ENCODE data around the gene CCR4.
A peak's percentile ranks its signal among the peaks of the same experiment; 100 is the strongest.
"Not testable (repeated sequence)": the region's sequence is repeated elsewhere in the genome, so short reads cannot be mapped to it uniquely, and the experiment has no call there.

Gene CCR4

DNA sequence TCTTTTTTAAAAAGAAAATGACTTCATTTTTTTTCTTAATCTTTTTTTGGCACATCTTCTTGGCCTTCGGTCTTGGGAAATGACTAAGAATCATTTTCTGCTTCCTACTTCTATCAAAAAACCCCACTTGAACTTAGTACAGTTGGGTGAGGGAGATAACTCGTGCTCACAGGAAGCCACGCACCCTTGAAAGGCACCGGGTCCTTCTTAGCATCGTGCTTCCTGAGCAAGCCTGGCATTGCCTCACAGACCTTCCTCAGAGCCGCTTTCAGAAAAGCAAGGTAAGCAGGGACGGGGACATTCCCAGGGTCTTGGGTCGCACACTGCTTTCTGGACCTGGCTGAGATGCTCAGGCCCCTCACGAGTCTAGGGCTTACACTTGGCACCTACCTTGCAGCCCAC, at the start of gene CCR4:
TSS of gene CCR4 (plus strand) at position 235 of the 402 bp plus-strand sequence. CDS start 1,779 bp downstream, outside the sequence.
- DNase-seq = peak; percentile 70

DNA sequence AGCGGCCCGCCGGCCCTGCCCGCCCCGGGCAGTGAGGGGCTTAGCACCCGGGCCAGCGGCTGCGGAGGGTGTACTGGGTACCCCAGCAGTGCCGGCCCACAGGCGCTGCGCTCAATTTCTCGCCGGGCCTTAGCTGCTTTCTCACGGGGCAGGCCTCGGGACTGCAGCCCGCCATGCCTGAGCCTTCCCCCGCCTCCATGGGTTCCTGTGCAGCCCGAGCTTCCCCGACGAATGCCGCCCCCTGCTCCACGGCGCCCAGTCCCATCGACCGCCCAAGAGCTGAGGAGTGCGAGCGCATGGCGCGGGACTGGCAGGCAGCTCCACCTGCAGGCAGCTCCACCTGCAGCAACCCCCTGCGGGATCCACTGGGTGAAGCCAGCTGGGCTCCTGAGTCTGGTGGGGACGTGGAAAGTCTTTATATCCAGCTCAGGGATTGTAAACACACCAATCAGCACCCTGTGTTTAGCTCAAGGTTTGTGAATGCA, 48.5 kb upstream of the CCR4 start:
- peak; percentile 66 for DNase-seq

DNA sequence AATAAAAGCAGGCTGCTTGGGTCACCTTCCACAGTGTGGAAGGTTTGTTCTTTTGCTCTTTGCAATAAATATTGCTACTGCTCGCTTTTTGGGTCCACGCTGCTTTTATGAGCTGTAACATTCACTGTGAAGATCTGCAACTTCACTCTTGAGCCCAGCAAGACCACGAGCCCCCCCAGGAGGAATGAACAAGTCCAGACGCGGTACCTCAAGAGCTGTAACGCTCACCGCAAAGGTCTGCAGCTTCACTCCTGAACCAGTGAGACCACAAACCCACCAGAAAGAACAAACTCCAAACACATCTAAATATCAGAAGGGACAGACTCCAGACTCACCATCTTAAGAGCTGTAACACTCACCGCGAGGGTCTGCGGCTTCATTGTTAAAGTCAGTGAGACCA, 47.5 kb upstream of the CCR4 start:
- DNase-seq = no peak

DNA sequence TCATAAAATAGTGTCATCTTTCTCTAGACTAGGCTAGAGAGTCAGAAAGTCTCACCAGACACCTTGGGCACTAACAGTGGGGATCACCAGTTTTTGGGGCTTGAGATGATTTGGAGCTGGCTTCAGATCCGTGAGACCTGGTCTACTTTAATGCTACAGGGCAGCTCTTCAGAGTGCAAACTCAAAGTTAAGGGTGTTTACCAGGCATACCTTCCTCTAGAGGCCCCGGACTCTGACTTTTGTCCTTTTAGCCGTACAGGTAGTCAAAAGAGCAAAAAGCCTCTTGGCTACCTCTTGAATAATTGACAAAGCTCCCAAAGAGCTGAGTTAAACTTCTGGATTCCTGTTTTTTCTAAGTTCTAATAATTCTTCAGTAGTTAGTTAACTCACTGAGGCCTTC, 41.4 kb upstream of the CCR4 start:
- no peak for DNase-seq

DNA sequence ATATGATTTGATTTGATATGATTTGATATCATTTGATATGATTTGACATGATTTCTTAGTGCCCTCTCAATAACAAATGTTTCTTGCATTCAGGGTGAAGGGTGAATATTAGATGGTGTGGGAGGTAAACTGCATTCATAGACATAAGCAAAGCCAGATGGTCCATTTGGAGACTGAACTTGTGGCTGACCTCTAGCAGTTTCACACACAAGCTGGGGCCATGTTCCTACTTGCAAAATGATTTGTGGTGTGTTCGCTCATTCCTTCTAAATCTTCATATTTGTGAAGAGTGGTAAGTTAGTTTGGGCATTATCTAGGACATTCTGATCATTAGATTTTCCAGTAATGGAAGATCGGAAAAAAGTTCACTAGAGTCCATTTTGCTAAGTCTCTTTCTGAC, 40.5 kb upstream of the CCR4 start:
- no peak for DNase-seq

DNA sequence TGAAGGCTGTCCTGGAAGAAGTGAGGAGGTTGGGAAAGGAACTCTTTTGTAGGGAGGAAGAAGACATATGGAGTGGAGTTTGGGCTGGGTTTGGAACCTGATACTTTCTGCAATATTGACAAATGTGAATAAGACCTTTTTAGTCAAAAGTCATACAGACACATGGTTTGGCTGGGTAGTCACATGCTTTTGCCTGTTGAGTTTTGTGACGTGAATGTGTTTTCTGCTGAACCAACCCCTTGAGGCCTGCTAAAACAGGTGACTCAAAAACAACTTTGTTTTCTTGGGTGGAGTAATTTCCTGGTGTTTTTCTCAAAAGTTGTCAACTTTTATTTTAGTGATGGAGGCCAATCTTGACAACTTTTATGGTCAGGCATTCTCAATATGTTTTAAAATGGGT, 39.4 kb upstream of the CCR4 start:
- DNase-seq = no peak

DNA sequence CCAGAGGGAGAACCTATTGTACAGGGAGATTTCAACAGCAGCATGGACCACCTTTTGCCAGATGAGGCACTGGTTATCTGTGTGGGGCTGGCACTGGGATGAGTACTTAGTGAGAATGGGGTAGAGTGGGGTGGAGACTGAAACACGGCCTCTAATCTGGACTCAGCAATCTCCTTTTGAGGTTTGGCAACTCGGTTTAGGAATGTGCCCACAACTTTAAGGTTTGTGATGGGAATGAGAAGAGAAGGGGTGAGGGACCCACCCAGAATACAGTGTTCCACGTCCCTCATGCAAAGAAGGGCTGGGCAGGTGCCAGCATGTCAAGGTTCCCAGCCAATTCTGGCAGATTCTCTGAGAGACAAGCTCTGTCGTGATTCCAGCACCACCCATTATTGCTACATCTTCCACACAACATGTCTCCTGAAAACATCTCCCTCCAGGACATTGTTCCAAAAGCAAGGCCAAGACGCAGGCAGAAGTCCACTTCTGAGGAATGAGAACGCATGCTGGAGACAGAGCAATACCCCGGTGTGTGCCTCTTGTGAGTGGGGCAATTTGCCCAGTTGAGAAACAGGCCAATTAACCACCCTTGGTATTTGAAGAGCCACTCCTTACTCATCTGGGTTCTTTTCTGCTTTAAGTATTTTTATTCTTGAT, 37.5 kb upstream of the CCR4 start:
- no peak for DNase-seq

DNA sequence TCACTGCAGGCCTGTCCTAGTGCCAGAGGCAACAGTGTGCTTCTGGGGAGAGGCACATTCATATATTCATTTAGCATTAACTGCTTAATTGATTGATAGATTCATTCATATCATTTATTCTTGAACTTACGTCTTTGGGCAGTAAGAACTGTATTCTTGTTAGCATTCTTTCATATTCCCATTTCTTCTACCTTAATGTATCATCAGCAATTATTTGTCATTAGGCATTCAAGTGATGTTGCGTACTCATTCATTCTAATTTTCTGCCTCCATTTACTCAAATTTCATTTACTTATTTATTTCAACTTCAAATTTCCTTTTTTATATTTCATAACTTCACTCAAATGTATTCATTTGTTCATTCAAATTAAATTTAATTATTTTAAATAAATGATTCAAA, 31.5 kb upstream of the CCR4 start:
- DNase-seq = no peak

DNA sequence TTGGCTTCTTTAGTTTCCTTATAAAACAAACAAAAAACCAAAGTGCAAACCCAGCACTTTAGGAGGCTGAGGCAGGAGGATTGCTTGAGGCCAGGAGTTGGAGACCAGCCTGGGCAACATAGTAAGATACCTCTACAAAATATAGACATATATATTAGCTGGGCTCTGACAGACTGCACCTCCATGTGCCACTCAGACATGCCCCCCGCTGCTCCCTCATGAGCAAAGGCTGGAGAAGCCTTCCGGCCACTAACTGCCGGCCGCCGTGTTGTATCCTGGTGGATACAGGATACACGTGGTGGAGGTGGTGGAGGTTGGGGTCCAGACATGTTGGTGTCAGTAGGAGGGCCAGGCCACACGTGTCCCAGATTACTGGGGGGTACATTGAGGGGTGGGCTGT, 29.4 kb upstream of the CCR4 start:
- no peak for DNase-seq

DNA sequence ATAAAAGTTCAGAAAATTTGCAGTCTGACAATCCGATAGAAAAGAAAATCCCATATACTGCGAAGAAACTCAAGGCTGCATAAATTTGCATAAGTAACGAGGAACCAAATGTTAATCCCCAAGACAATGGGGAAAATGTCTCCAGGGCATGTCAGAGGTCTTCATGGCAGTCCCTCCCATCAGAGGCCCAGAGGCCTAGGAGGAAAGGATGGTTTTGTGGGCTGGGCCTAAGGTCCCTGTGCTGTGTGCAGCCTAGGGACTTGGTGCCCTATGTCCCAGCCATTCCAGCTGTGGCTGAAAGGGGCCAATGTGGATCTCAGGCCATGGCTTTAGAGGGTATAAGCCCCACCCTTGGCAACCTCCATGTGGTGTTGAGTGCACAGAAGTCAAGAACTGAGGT, 21.3 kb upstream of the CCR4 start:
- DNase-seq = no peak

DNA sequence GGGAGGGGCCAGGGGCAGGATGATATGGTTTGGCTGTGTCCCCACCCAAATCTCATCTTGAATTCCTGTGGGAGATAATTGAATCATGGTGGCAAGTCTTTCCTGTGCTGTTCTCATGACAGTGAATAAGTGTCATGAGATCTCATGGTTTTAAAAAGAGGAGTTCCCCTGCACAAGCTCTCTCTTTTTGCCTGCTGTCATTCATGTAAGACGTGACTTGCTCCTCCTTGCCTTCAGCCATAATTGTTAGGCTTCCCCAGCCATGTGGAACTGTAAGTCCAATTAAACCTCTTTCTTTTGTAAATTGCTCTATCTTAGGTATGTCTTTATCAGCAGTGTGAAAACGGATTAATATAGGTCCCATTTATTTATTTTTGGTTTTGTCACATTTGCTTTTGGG, 20.2 kb upstream of the CCR4 start:
- not testable (repeated sequence) for DNase-seq

DNA sequence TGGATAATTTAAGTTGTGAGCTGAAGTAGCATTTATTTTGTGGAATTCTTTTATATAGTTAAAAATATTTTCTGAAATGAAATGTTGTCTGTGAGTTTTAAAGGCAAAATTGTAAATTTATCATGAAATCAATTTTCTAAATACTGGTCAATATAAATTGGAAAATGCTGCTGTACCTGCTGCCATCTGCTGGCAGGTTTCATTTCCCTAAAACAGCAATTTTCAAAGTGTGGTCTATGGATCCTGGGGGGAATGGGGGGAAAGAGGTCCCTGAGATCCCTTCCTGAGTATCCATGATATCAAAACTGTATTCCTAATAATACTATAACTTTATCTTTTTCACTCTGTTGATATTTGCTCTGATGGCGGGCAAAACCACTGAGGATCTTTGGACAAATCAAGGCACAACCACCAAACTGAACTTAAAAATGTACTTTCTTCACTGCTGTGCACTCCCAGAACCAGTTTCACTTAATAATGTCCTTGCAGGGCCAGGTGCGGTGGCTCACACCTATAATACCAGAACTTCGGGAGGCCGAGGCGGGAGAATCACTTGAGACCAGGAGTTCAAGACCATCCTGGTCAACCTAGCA, 17.2 kb upstream of the CCR4 start:
- peak; percentile 40 for DNase-seq

DNA sequence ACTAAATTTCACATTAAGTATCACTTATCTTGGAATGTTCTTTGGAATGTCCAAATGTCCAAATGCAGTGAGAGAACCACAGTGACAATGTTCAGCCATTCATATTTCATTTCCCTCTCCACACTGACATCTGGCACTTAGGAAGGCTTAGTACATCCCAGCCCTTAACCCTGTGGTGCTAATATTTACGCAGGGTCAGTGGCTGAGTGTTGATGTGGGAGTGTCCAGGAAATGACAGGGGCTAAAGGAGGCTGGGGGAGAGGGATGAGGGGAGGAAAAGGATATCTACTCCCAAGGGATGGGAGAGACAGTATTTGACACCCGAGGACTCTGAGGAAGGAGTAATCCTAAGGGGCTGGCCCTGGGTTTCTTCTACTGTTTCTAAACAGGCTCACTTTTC, 14.1 kb upstream of the CCR4 start:
- no peak for DNase-seq

DNA sequence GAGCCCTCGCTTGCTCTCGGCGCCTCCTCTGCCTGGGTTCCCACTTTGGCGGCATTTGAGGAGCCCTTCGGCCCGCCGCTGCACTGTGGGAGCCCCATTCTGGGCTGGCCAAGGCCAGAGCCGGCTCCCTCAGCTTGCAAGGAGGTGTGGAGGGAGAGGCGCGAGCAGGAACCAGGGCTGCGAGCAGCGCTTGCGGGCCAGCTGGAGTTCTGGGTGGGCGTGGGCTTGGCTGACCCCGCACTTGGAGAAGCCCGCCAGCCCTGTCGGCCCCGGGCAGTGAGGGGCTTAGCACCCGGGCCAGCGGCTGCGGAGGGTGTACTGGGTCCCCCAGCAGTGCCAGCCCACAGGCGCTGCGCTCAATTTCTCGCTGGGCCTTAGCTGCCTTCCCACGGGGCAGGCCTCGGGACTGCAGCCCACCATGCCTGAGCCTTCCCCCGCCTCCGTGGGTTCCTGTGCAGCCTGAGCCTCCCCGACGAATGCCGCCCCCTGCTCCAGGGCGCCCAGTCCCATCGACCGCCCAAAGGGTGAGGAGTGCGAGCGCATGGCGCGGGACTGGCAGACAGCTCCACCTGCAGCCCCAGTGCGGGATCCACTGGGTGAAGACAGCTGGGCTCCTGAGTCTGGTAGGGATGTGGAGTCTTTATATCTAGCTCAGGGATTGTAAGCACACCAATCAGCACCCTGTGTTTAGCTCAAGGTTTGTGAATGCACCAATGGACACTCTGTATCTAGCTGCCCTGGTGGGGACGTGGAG, 11.7 kb upstream of the CCR4 start:
- not testable (repeated sequence) for DNase-seq

DNA sequence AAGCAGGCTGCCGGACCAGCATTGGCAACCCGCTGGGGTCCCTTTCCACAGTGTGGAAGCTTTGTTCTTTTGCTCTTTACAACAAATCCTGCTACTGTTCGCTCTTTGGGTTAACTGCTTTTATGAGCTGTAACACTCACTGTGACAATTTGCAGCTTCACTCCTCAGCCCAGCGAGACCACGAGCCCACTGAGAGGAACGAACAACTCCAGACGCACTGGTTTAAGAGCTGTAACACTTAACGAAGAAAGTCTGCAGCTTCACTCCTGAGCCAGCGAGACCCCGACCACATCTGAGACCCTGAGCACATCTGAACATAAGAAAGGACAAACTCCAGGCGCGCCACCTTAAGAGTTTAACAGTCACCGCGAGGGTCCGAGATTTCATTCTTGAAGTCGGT, 10.7 kb upstream of the CCR4 start:
- DNase-seq = no peak

DNA sequence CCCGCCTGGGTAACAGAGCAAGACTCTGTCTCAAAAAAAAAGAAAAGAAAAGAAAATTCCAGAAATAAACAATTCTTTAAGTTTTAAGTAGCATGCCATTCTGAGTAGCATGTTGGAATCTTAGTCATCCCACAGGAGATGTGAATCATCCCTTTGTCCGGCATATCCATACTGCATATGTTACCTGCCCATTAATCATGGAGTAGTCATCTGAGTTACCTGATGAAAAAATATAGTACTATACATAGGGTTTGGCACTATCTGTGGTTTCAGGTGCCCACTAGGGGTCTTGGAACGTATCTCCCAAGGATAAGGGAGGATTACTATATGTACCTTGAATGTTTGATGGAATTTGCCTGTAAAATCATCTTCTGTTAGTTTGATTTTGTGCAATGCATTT, 6.3 kb upstream of the CCR4 start:
- no peak for DNase-seq

DNA sequence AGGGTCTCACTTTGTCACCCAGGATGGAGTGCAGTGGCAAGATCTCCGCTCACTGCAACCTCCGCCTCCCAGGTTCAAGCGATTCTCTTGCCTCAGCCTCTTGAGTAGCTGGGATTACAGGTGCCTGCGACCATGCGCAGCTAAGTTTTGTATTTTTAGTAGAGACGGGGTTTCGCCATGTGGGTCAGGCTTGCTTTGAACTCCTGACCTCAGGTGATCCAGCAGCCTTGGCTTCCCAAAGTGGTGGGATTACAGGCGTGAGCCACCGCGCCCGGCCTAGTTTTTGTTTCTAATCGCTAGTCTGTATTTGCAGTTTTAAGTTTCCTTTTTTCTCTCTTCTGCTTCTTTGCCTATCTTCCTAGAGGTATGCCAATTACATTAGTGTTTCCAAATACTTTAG, 5.8 kb upstream of the CCR4 start:
- DNase-seq = not testable (repeated sequence)

DNA sequence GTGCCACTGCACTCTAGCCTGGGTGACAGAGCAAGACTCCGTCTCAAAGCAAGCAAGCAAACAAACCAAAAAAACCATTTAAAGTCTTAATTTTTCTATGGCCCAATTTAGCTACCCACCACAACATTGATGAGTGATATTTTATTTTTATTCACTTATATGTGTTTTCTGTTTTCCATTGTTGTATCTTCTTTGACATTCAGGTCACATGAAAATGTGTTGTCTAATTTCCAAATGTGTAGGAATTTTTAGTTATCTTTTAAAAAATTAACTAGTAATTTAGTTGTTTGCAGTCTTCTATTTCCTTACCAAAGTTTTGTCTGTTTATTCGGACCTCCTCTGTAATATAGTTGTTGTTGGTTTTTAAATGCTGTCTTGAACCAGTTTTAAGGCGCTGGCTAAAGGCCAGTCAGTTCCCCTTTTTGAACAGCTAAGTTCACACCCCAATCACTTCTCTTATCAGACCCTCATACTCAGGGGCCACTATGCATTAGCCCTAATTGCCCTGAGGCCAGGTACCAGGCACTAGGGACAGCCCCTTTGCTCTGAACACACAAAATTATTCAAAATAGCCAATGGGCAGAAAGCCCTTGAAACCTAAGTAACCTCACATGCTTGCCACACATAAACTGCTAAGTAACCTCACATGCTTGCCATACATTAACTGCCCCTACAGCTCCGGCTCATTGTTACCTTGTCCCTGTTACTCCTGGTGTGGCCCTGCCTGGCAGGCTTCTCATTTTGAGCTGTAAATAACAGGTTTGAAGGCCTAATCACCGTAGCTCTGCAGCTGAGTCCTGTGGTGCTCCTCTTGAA, 4.3 kb upstream of the CCR4 start:
- DNase-seq = no peak

DNA sequence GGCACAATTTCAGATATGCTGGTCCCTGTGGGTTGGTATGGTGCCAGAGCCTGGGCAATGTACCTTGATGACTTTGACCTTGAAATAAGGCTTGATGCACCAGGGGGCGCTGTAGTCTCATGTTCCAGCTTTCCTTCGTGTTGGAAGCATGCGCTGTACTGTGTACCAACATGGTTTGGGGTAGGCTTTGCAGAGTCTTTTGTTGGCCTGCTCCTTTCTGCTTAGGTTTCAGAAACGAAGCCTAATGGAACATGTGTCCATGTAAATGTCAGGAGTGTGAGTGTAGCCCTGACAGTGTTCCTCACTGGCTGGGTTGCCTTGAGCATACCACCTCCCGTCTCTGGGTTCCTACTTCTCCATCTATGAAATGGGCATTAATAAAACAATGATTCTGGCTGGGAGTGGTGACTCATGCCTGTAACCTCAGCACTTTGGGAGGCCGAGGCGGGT, 3.6 kb upstream of the CCR4 start:
- peak; percentile 96 for DNase-seq

DNA sequence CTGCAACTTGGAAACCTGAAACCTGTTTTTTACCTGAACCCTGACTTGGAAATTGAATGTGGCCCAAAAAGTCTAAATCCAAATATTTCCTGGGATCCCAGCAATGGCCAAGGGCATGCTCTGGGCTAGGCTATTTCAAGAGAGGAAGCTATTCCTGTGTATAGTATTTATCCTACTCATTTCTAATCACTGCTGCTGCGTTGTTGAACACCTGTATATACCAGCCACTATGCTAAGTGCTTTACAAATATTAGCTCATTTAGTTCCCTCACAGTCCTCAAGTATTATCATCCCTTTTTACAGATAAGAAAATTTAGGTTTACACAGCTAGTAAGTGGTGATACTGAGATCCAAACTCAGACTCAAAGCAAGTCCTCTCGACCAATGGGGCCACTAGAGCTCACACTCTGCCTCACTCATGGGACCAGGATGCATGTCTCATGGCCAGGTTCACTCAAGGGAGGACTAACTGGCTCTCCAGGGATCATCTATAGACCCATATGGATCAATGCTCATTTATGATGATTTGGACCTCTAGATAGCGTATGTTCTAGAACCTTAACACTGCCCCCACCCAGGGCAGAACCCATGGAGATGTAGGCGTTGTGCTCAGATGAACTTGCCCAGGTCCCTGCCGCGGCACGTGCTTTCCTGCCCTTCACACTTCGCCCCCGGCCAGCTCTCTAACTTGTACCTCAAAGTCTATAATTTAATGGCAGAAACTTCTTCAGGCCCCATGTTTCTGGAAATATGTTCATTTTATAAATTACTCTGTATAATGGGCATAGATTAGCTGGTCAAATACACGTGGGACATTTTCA, 2.6 kb upstream of the CCR4 start:
- no peak for DNase-seq

DNA sequence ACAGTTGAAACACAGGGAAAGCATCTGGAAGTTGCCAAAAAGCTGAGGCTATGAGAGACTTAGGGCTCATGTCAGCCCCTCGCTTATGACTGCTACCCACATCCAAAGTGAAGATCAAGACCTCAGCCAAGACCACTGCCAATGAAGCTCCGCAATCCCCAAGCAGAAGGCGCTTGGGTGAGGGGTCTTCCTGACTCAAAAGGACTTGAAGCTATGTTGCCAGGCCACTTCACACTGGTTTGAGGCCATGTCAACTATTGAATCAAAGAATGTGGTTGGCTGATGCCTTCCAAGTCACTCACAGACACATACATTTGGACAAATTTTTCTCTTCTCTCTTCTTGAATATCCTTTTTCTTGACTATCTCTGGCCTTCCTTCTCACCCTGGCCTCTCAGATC, 928 bp upstream of the CCR4 start:
- DNase-seq = no peak

DNA sequence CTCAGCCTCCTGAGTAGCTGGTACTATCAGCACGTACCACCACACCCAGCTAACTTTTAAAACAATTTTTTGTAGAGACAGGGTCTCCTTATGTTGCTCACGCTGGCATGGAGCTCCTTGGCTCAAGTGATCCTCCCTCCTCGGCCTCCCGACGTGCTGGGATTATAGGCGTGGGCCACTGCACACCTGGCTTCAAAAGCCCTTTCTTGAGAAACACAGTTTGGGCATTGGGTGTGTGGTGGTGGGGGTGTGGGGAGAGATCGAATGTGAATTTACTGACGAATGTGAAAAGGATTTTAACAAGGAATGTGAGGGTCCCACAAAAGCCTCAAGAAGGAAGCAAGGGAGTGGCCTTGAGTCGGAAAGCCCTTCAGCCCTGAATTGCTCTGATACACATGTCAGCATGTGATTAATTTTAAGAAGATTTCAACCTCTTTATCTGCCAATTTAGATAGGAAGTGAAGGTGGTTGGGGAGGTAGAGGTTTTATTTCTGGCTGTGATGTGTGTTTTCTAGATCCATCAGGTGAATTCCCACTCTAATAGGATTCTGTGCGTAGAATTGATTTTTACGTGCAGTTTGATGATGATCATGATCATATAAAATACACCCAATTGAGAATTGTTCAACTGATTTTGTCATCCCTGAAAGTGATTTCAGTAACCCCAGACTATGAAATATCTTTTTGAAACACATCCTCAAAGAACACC, 1.1 kb downstream of the CCR4 start:
- no peak for DNase-seq

All from stimulated activated CD4-positive, alpha-beta T cell treated with anti-CD3 and anti-CD28 coated beads, Interleukin-15, amount 100 ng/mL, for 24 hours (primary cell).